ENCODE results near the gene SFN. TPM values are rescaled to one million over a fixed set of nuclear protein-coding genes. Genes with fewer than 3 reads are reported as not detected.

The SFN gene
- total and polyA plus RNA-seq, 2 of the 13 experiments (the other 11 are each of a cell fraction or from before 2014, with no cell fraction given), result 4.3 to 5.6 TPM

GRCh38 chr1:26824731-26825130, 38.2 kb upstream of the SFN start:
- H3K27me3 ChIP-seq (ENCODE audit: control insufficient read depth in 1 of 2, insufficient read depth in 2 of 2, low read length in 2 of 2), result no peaks in the 10 kb centered on the region; a peak in 1 of 5 replicates
- DNase-seq (ENCODE audit: low spot score) (no peak), ATAC-seq (no peak), FAIRE-seq (no peak)
- no peak overlapping the region for H3K27ac ChIP-seq (ENCODE audit: extremely low read length, insufficient read depth, low read length)
- ChIA-PET CTCF (ENCODE audit: low intra/inter-chr PET ratio, low total read pairs) (no interaction called here), POLR2A (interaction anchor here (0.6 kb wide), 1 partner anchor 142 kb away, joined by 3 read pairs; no protein-coding TSS in a partner anchor)
- intact Hi-C loops (cut with micrococcal nuclease; ENCODE audit: unreplicated experiment), result no loop called here
- no peak for TF ChIP-seq ZBTB43 (CRISPR knock-in tag; conservative IDR thresholded peaks at IDR 0.05)
- peaks cover 13% of the 10 kb centered on the region for H3K79me2 ChIP-seq (ENCODE audit: insufficient read depth, low read length)
- H3K9ac ChIP-seq (ENCODE audit: insufficient read depth, low read depth, low read length), result no peak overlapping the region
- H3K4me2 ChIP-seq (ENCODE audit: low read depth, low read length), result peak overlapping the region; percentile 95; the same call in 1 of the 2 replicates
- peaks cover 71% of the 10 kb centered on the region for H3K4me1 ChIP-seq (ENCODE audit: insufficient read depth, low read length)
- WGBS (ENCODE audit: low lambda C conversion rate), result 29% methylated on average over 3 of the region's 3 CpGs
- H3K4me3 ChIP-seq (replicated peaks in 1 of 3; ENCODE audit: insufficient read depth in 1 of 3, low read depth in 2 of 3, low read length in 3 of 3), result no peak overlapping the region
- H2AFZ ChIP-seq (ENCODE audit: low read length), result no peak overlapping the region
- no TSS peak for BruUV-seq (replicated peaks)
- no peaks in the 10 kb centered on the region for H3K36me3 ChIP-seq (replicated peaks in 1 of 2; ENCODE audit: control insufficient read depth in 1 of 2, insufficient read depth in 2 of 2, low read length in 2 of 2)
- in situ Hi-C loops (cut with HindIII; ENCODE audit: extremely low pct_ligation_motif_present, low pct_unique_long_range_greater_than_20kb), result no loop called here
- peaks cover 4% of the 10 kb centered on the region; the same call in 1 of the 2 replicates for H4K20me1 ChIP-seq (ENCODE audit: insufficient read depth, low read length)
- no peaks in the 10 kb centered on the region for H3K9me3 ChIP-seq (ENCODE audit: low read length)

GRCh38 chr1:26826261-26827105, 36.5 kb upstream of the SFN start, which contains the start of gene ZDHHC18:
Gene ZDHHC18 (plus strand): TSS chr1:26826688. CDS start chr1:26826805, 117 bp downstream.
- CTCF ChIA-PET (ENCODE audit: low intra/inter-chr PET ratio, low total read pairs), result no interaction called here
- no peak for FAIRE-seq
- no TSS peak for BruUV-seq (replicated peaks)
- TF ChIP-seq KDM3A (CRISPR knock-in tag; IDR thresholded peaks at IDR 0.05; ENCODE audit: low read depth) (no peak), TIGD3 (CRISPR knock-in tag; IDR thresholded peaks at IDR 0.05; ENCODE audit: borderline replicate concordance) (no peak), SATB2 (CRISPR knock-in tag; IDR thresholded peaks at IDR 0.05) (no peak), ZNF562 (CRISPR knock-in tag; IDR thresholded peaks at IDR 0.05; ENCODE audit: borderline replicate concordance) (no peak), ZBTB42 (CRISPR knock-in tag; IDR thresholded peaks at IDR 0.05) (no peak), ZNF44 (CRISPR knock-in tag; IDR thresholded peaks at IDR 0.05) (no peak), ZNF253 (CRISPR knock-in tag; IDR thresholded peaks at IDR 0.05; ENCODE audit: borderline replicate concordance) (no peak), ZNF501 (CRISPR knock-in tag; IDR thresholded peaks at IDR 0.05) (0 out of 2 replicates have a peak, but pooled peaks have one; percentile 20), ISL2 (CRISPR knock-in tag; IDR thresholded peaks at IDR 0.05) (no peak; the same call in 1 of the 2 replicates), ZIK1 (CRISPR knock-in tag; IDR thresholded peaks at IDR 0.05; ENCODE audit: borderline replicate concordance, low read depth) (no peak), IKZF5 (CRISPR knock-in tag; IDR thresholded peaks at IDR 0.05) (0 out of 2 replicates have a peak, but pooled peaks have one; percentile 32), MAFG (CRISPR knock-in tag; IDR thresholded peaks at IDR 0.05) (no peak)

More at GRCh38 chr1:26826261-26827105, 36.5 kb upstream of the SFN start, which contains the start of gene ZDHHC18:
- H3K79me2 ChIP-seq (ENCODE audit: insufficient read depth, low read length), result peaks cover 22% of the 10 kb centered on the region
- peak within 1 kb of the TSS; percentile 95 for H3K4me2 ChIP-seq (ENCODE audit: low read depth, low read length)
- H3K9me3 ChIP-seq (ENCODE audit: low read length), result no peaks in the 10 kb centered on the region
- peak within 1 kb of the TSS; percentile 79 to 83 (median 83) for H3K4me3 ChIP-seq (replicated peaks in 1 of 3; ENCODE audit: insufficient read depth in 1 of 3, low read depth in 2 of 3, low read length in 3 of 3)
- intact Hi-C loops (cut with micrococcal nuclease; ENCODE audit: unreplicated experiment), result no loop called here
- in situ Hi-C loops (cut with HindIII; ENCODE audit: extremely low pct_ligation_motif_present, low pct_unique_long_range_greater_than_20kb), result no loop called here
- 0% methylated on average over 7 of the region's 107 CpGs for WGBS (ENCODE audit: low lambda C conversion rate)
- peak within 1 kb of the TSS; percentile 69 for H3K27ac ChIP-seq (ENCODE audit: extremely low read length, insufficient read depth, low read length)
- no peaks in the 10 kb centered on the region for H3K36me3 ChIP-seq (replicated peaks in 1 of 2; ENCODE audit: control insufficient read depth in 1 of 2, insufficient read depth in 2 of 2, low read length in 2 of 2)
- ATAC-seq (peak; percentile 78), DNase-seq (ENCODE audit: low spot score) (peak; percentile 38)
- peaks cover 73% of the 10 kb centered on the region for H3K4me1 ChIP-seq (ENCODE audit: insufficient read depth, low read length)
- POLR2A ChIA-PET, result interaction anchor here (0.8 to 1.4 kb wide), 3 partner anchors 14 to 39 kb away, joined by 3 to 4 read pairs (median 4); partner anchors contain the start of gene PIGV
- H3K9ac ChIP-seq (ENCODE audit: insufficient read depth, low read depth, low read length), result peak within 1 kb of the TSS; percentile 73
- no peaks in the 10 kb centered on the region; a peak in 1 of 5 replicates for H3K27me3 ChIP-seq (ENCODE audit: control insufficient read depth in 1 of 2, insufficient read depth in 2 of 2, low read length in 2 of 2)
- H4K20me1 ChIP-seq (ENCODE audit: insufficient read depth, low read length), result peaks cover 4% of the 10 kb centered on the region; the same call in 1 of the 2 replicates
- peak within 1 kb of the TSS; percentile 27 for H2AFZ ChIP-seq (ENCODE audit: low read length)

All from HepG2 (cell line).